HUES48 (cell line): ENCODE measurements around the gene SKI.

Experiments
- H3K27ac ChIP-seq: one replicate; pipeline ENCODE4 v1.7.0; 2013; ENCODE audit warnings: low read depth, low read length, inconsistent platforms
- H3K27me3 ChIP-seq: 2 replicates; pipeline ENCODE4 v1.6.1; 2013; ENCODE audit warnings: mild to moderate bottlenecking, low read length; ENCODE audit not compliant: control insufficient read depth, insufficient read depth
- H3K36me3 ChIP-seq: 2 replicates; pipeline ENCODE4 v1.6.1; 2013; ENCODE audit warnings: low read length; ENCODE audit not compliant: control insufficient read depth, insufficient read depth
- H3K4me1 ChIP-seq: 2 replicates; pipeline ENCODE4 v1.6.1; 2013; ENCODE audit warnings: mild to moderate bottlenecking, low read length; ENCODE audit not compliant: control insufficient read depth, insufficient read depth
- H3K4me3 ChIP-seq: 2 replicates; pipeline ENCODE4 v1.5.1; 2013; ENCODE audit warnings: mild to moderate bottlenecking, low read depth, low read length
- H3K9ac ChIP-seq: 2 replicates; pipeline ENCODE4 v1.6.1; 2013; ENCODE audit warnings: mild to moderate bottlenecking, low read depth, low read length, moderate library complexity
- H3K9me3 ChIP-seq: 2 replicates; pipeline ENCODE4 v1.6.1; 2013; ENCODE audit warnings: low read length; ENCODE audit not compliant: control insufficient read depth, insufficient read depth

Gene SKI

DNA sequence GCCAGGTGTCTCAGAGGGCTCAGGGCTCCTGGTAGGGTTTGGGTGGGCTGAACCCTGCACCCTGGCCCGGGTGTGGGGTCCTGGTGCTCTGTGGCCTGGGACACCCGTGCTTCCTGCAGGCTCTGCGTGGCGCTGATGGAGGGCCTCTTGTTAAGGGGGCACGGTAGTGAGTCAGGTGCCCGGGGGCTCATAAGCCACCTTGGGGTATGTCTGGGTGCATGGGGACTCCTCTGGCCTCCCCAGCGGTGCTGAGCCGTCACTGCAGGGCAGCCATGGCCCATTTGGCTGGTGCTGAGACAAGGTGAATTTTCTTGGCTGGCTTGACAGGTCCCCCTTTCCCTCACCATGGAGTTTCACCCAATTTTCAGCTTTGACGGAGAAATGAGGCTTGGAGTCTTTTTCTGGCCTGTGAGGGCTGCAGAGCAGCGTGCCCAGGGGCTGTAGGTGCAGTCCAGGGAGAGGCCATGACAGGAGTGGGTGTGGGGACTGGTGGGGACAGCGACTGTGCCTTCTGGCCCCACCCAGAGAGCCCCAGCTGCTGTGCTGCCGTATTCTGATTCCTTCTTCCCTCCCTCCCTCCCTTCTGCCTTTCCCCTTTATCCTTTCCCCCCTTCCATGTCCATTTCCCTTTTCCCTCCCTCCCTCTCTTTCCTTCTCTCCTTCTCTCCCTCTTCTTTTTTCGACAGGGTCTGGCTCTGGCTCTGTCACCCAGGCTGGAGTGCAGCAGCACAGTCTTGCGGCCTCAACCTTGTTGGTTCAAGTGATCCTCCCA is 40.4 kb downstream of the SKI start:
- H3K27me3 ChIP-seq = no peaks in the 10 kb centered on the region
- no peaks in the 10 kb centered on the region for H3K9me3 ChIP-seq
- H3K36me3 ChIP-seq = no peaks in the 10 kb centered on the region
- no peak overlapping the region for H3K9ac ChIP-seq
- no peak overlapping the region for H3K4me3 ChIP-seq
- no peak overlapping the region for H3K27ac ChIP-seq
- H3K4me1 ChIP-seq = peaks cover 14% of the 10 kb centered on the region; the same call in 1 of the 2 replicates

DNA sequence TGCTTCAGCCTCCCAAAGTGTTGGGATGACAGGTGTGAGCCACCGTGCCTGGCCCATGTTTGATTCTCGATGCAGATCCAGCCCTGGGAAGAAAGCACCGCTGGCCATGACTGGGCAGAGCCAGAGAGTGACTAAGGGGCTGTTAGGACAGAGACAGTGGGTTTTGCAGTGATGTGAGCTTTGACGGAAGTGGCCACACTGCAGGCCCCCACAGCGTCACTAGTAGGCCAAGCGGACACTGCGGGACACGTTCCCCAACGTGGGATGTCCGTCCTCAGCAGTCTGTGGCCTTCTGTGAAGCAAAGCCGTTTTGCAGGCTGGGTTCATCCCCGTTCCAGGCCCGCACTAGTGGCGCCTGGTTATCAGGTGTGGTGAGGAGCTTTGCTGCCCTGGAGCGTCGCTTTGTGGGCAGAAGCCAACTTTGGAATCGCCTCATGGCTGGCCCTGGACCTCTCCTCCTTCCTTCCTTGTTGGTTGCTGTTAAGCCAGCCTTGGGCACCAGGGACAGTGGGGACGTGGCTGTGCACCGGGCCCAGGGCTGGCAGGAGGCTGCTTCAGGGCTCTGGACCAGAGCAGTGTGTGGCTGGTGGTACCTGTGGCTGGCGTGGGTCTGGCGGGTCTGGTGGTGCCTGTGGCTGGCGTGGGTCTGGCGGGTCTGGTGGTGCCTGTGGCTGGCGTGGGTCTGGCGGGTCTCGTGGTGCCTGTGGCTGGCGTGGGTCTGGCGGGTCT is 41.2 kb downstream of the SKI start:
- H3K9ac ChIP-seq = no peak overlapping the region
- H3K9me3 ChIP-seq = no peaks in the 10 kb centered on the region

DNA sequence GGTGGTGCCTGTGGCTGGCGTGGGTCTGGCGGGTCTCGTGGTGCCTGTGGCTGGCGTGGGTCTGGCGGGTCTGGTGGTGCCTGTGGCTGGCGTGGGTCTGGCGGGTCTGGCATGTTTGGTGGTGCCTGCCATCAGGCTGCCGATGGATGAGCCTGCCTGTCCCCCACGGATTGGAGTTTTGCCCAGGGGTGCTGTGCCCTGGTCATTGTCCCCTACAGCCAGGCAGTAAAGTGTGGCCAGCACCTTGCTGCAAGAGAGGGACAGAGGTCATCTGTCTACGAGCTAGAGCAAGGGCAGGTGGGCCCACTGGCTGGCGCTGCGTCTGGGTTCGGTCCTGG is 41.8 kb downstream of the SKI start:
- Histone ChIP-seq H3K9me3 (no peaks in the 10 kb centered on the region), H3K4me1 (peaks cover 14% of the 10 kb centered on the region; the same call in 1 of the 2 replicates), H3K27me3 (no peaks in the 10 kb centered on the region), H3K36me3 (no peaks in the 10 kb centered on the region), H3K9ac (no peak overlapping the region), H3K4me3 (no peak overlapping the region), H3K27ac (no peak overlapping the region)

More for the DNA sequence above, 41.2 kb downstream of the SKI start:
- H3K4me3 ChIP-seq = no peak overlapping the region
- no peak overlapping the region for H3K27ac ChIP-seq
- H3K4me1 ChIP-seq = peaks cover 14% of the 10 kb centered on the region; the same call in 1 of the 2 replicates
- no peaks in the 10 kb centered on the region for H3K27me3 ChIP-seq
- H3K36me3 ChIP-seq = no peaks in the 10 kb centered on the region

DNA sequence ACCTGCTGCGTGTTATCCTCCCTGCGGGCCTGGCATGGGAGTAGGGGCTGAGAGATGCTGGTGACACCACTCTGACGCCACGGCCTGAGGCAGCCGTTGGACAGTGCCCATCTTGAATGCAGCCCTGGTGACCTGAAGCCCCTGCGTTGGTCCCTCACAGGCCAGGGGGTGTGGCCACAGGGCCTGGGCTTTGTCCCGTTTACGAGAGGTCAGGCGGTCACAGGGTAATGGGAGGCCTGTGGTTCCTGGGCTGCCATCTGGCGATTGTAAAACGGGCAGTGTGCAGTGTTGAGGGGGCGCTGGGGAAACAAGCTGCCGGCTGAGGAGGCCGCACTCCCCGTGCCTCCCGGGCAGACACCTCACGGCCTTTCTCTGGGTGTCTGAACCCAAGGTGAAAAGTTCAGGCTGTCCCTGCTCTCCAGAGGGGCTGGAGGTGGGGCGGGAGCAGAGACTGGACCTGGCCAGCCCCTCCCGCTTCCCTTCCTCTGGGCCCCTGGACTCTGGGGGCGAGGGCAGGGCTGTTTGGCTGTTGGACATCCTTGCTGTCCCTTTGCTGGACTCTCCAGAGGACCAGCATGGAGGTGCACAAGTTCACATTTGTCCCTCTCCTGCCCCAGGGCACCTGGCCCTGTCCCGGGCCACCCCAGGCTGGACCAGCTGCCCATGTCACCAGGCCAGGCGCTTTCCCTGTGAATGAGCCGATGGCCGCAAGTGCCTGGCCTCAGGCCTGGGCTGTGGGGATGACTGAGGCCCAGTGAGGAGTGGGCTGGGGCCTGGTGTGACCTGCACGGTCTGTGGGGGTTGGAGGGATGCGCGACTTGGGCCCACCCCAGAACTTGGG is 42.4 kb downstream of the SKI start:
- no peaks in the 10 kb centered on the region for H3K36me3 ChIP-seq
- H3K4me3 ChIP-seq = no peak overlapping the region
- H3K9ac ChIP-seq = no peak overlapping the region
- H3K27me3 ChIP-seq = no peaks in the 10 kb centered on the region
- peaks cover 14% of the 10 kb centered on the region; the same call in 1 of the 2 replicates for H3K4me1 ChIP-seq
- no peaks in the 10 kb centered on the region for H3K9me3 ChIP-seq
- peak overlapping the region; percentile 42 for H3K27ac ChIP-seq

DNA sequence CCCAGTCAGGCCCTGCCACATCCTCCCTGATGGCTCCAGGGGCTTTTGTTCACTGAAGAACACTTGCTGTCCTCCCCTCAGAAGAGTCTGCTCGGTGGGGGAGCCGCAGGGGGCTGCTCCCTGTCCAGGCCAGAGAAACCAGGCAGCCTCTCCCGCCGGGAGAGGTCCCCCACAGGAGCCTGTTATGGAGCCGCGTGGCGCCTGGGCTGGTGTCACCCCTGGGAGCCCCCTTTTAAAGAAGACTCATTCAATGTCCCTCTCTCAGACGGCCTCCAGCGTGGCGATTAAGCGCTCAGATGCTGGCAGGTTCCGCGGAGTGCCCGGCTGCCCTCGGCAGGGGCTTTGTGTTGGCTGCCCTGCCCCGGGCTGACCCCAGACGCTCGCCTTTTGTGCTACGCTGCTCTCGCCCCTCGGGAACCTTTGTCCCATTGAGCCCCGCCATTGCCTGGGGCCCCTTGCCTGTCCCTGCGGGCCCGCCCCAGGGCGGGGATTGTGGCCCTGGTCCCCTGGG is 43.1 kb downstream of the SKI start:
- no peaks in the 10 kb centered on the region for H3K36me3 ChIP-seq
- H3K4me3 ChIP-seq = no peak overlapping the region
- no peaks in the 10 kb centered on the region for H3K27me3 ChIP-seq
- H3K4me1 ChIP-seq = peaks cover 21% of the 10 kb centered on the region
- H3K27ac ChIP-seq = peak overlapping the region; percentile 42
- no peaks in the 10 kb centered on the region for H3K9me3 ChIP-seq
- H3K9ac ChIP-seq = no peak overlapping the region

DNA sequence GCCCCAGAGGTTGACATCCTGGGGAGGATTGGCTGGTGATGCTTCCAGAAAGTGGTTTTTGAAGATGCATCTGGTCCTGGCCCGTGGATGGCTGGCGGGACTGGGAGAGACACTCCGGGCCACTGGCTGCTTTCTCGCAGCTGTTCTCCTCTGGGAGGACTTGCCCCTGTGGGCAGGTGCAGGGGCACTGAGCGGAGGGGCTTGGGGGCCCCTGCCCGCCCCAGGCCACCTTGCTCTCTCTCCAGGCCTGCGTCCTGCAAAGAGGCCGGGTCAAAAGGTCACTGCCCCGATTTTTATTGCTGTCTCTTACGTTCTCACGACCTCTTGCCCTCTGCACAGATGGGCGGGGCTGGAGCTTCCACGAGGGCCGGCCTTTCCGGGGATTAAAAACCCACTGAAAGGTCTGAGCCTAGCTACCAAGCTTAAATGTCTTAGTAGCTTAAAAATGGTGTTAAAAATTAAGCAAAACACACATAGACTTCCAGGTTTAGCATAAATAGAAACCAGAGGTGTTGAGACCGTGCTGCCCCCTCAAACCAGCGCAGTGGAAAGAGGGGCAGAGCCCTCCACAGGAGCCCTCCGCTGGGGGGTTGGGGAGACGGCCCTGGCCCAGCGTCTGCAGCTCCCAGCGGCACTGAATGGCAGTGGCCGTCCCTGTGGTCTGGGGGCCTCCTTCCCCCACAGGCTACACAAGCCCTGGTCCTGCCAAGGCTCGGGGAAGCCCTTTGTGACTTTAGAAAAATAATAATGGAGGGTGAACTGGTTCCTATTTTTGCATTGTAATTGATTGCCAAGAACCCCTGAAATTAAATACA is 43.9 kb downstream of the SKI start:
- Histone ChIP-seq H3K27ac (peak overlapping the region; percentile 42), H3K4me3 (no peak overlapping the region), H3K9ac (no peak overlapping the region), H3K27me3 (no peaks in the 10 kb centered on the region), H3K36me3 (no peaks in the 10 kb centered on the region), H3K9me3 (no peaks in the 10 kb centered on the region), H3K4me1 (peaks cover 24% of the 10 kb centered on the region)

DNA sequence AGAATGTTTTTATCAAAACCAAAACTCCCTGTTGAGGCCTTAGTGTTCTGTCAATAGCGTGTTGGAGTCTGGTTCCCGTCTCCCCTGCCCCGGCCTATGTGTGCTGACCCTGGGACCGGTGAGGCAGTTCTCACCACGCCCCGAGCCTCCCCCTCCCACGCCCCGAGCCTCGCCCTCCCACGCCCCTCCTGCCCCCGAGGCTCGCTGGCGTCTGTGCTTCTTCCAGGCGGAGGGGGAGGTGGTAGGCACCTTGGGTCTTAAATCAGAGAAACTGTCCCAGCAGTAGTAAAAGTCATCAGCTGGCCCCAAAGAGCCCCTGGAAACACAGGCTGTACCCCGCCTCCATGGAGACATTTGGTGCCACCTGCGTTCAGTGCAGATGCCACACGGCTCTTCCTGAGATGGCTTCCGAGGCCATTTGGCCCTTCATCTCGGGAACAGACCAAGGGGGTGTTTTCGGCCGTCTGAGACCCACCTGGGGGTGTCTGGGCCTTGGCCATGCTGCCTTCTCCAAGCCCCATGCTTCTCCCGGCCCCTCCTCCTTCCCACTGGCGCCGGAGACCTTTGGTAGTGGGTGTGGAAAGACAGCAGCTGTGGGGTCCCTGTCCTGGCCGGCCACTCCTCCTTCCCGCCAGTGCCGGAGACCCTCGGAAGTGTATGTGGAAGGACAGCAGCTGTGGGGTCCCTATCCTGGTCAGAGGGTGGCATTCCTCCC is 44.7 kb downstream of the SKI start:
- no peak overlapping the region for H3K4me3 ChIP-seq
- peaks cover 4% of the 10 kb centered on the region for H3K36me3 ChIP-seq
- H3K9me3 ChIP-seq = no peaks in the 10 kb centered on the region
- no peaks in the 10 kb centered on the region for H3K27me3 ChIP-seq
- H3K9ac ChIP-seq = no peak overlapping the region
- peaks cover 28% of the 10 kb centered on the region for H3K4me1 ChIP-seq
- H3K27ac ChIP-seq = no peak overlapping the region

DNA sequence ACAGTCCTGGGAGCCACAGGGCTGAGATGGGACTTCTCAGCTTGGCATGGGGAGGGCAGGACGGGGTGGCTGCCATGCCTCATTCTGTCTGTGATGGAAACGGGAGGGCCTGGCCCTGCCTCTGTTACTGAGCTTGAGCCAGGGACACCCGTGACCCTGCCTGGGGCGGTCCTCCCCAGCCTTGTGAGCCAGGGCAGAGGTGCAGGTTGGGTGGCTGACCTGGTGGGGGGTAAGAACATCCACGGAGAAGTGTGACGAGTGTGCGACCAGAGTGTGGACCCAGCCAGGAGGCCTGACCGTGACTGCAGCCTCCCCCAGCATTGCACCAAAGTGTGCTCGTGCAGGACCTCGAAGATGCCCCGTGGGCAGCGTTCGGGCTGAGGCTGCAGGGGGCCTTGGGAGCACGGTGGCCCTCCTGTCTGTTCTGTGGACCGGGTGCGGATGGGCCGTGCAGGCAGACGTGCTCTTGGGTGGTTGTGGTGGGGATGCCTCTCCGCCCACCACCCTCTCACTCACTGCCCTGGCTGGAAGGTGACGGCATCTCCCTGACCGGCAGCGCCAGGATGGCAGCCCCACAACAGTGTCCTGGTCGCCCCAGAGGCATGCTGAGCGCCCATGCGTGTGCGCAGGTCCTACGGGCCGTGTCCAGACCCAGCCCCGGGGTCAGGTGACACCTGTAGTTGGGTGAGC is 45.4 kb downstream of the SKI start:
- Histone ChIP-seq H3K27me3 (no peaks in the 10 kb centered on the region), H3K27ac (no peak overlapping the region), H3K36me3 (peaks cover 4% of the 10 kb centered on the region), H3K4me3 (no peak overlapping the region), H3K4me1 (peaks cover 35% of the 10 kb centered on the region), H3K9ac (no peak overlapping the region), H3K9me3 (no peaks in the 10 kb centered on the region)

DNA sequence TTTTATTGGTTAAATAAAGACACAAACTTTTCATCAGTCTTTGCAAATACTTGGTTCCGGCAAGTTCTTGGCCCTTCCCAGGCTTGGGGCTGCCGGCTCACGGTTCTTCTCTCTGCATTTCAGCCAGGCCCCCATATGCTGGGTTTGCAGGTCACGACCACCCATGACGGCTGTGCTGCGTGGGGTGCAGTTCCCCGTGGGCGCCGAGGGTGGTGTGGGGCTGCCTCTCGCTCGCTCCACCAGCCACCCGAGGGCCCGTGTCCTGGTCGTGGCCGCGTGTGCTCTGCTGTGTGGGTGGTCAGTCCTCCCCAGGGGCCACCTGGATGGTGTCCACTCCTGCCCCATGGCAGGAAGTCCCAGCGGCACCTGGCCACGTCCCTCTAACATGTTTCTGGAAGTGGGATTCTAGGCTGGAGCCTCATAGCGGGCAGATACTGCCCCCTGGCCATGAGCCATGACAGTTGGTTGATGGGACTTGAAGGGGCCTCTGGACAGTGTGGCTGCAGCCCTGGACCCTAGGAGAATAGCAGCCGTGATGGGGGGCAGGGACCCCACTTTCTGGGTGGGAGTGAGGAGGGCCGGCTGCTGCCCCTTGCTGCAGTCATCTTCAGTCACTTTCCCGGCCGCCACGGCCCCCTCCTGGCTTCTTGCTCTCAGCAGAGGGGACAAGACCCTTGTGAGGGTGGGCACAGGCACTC is 46.3 kb downstream of the SKI start:
- H3K36me3 ChIP-seq = peaks cover 4% of the 10 kb centered on the region
- no peak overlapping the region for H3K4me3 ChIP-seq
- H3K27me3 ChIP-seq = no peaks in the 10 kb centered on the region
- H3K27ac ChIP-seq = no peak overlapping the region
- peaks cover 41% of the 10 kb centered on the region for H3K4me1 ChIP-seq
- H3K9ac ChIP-seq = no peak overlapping the region
- H3K9me3 ChIP-seq = no peaks in the 10 kb centered on the region
